HEK293T (cell line): Measurements from ENCODE around the gene RNF214.

Experiments used
- CTCF ChIA-PET: fragments of 350-600 bp; formaldehyde crosslinking; extraction: SDS; loops from one replicate; lab custom pipeline; 2021; ENCODE audit warnings: antibody characterized with exemption, inconsistent platforms; lab: Yijun Ruan, JAX
- POLR2A ChIA-PET: fragments of 350-600 bp; formaldehyde crosslinking; extraction: SDS; loops from one replicate; lab custom pipeline; 2020; ENCODE audit warnings: antibody characterized with exemption, inconsistent platforms; lab: Yijun Ruan, JAX
- DNase-seq: peaks from one replicate; pipeline ENCODE4 v3.0.0; 2012; ENCODE audit warnings: mixed read lengths; ENCODE audit errors: extremely low spot score
- ARNT ChIP-seq: fragments of 450-650 bp; IDR thresholded peaks from 2 replicates; pipeline ENCODE4 v1.6.1; 2017; ENCODE audit warnings: mild to moderate bottlenecking
- BHLHE40 ChIP-seq: fragments of 450-650 bp; IDR thresholded peaks from 2 replicates; pipeline ENCODE4 v1.6.1; 2016; ENCODE audit warnings: mild to moderate bottlenecking, moderate library complexity, borderline replicate concordance
- CTBP1 ChIP-seq: fragments of 450-650 bp; IDR thresholded peaks from 2 replicates; pipeline ENCODE4 v1.6.1; 2016; ENCODE audit warnings: borderline replicate concordance
- ELF4 ChIP-seq: fragments of 450-650 bp; IDR thresholded peaks from 2 replicates; pipeline ENCODE4 v1.6.1; 2017; ENCODE audit warnings: antibody characterized with exemption
- FOXA1 ChIP-seq: fragments of 450-650 bp; IDR thresholded peaks from 2 replicates; pipeline ENCODE4 v1.6.1; 2016; ENCODE audit warnings: mild to moderate bottlenecking
- FOXK2 ChIP-seq: fragments of 450-650 bp; IDR thresholded peaks from 2 replicates; pipeline ENCODE4 v1.6.1; 2016; ENCODE audit warnings: mild to moderate bottlenecking
- FOXM1 ChIP-seq: fragments of 450-650 bp; IDR thresholded peaks from 2 replicates; pipeline ENCODE4 v1.6.1; 2017; ENCODE audit warnings: mild to moderate bottlenecking, borderline replicate concordance
- HDGF ChIP-seq: fragments of 450-650 bp; IDR thresholded peaks from 2 replicates; pipeline ENCODE4 v1.6.1; 2017; ENCODE audit warnings: antibody characterized with exemption, borderline replicate concordance
- L3MBTL2 ChIP-seq: fragments of 450-650 bp; conservative IDR thresholded peaks from 2 replicates; pipeline ENCODE4 v1.6.1; 2016; ENCODE audit warnings: mild to moderate bottlenecking
- LEF1 ChIP-seq: fragments of 450-650 bp; IDR thresholded peaks from 2 replicates; pipeline ENCODE4 v1.6.1; 2017; ENCODE audit warnings: mild to moderate bottlenecking, borderline replicate concordance
- NFRKB ChIP-seq: fragments of 450-650 bp; IDR thresholded peaks from 2 replicates; pipeline ENCODE4 v1.6.1; 2016; ENCODE audit warnings: mild to moderate bottlenecking, moderate library complexity
- SP1 ChIP-seq: fragments of 450-650 bp; IDR thresholded peaks from 2 replicates; pipeline ENCODE4 v1.6.1; 2017
- SUZ12 ChIP-seq: fragments of 450-650 bp; IDR thresholded peaks from 2 replicates; pipeline ENCODE4 v1.6.1; 2016; ENCODE audit warnings: mild to moderate bottlenecking
- TARDBP ChIP-seq: fragments of 450-650 bp; IDR thresholded peaks from 2 replicates; pipeline ENCODE4 v1.6.1; 2016
- ZNF384 ChIP-seq: fragments of 450-650 bp; IDR thresholded peaks from 2 replicates; pipeline ENCODE4 v1.6.1; 2016
- TF ChIP-seq, protein P1 (sequence below): fragments of 450-650 bp; IDR thresholded peaks from 2 replicates; pipeline ENCODE4 v1.6.1; 2016

The RNF214 gene

DNA sequence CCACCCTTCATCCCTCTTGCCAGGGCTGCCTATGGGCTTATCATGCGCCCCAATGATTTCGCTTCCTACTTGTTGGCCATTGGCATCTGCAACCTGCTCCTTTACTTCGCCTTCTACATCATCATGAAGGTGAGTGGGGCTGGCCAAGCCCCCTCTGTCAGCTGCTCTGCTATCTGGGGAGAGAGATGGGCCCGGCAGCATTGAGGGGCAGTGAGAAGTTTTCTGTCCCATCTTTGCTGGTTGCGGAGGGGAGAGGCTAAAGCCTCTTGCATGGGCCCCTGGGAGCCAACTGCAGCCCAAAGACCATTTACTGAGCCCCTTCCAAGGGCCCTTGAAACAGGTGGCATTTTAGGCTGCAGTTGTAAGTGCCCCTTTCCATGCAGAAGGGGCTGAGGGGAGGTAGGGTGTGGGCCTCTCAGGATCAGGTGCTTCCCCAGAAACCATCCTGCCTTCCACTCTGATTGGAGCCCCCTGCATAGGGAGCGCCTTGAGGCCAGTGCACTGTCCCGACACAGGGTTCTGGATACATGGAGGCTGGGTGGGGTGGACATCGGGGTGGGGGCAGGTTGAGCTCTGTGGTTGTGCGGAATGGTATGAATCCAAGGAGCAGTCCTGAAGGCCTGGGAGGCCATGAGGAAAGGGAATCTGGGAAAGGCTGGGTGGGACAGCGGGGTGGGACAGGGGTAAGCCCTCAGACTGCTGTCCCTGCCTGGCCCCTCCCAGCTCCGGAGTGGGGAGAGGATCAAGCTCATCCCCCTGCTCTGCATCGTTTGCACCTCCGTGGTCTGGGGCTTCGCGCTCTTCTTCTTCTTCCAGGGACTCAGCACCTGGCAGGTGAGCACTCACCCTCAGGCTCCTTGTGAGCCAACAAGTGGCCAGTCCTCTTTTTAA lies 39.1 kb upstream of the RNF214 start:
- ChIA-PET POLR2A (no interaction called here), CTCF (interaction anchor here (1.5 kb wide), 1 partner anchor 358 kb away, joined by 3 read pairs; no protein-coding TSS in a partner anchor)
- TF ChIP-seq ELF4 (no peak), FOXA1 (no peak), ZNF384 (no peak), HDGF (no peak), BHLHE40 (no peak), ARNT (no peak), TARDBP (no peak), CTBP1 (no peak), SP1 (no peak), LEF1 (no peak), FOXK2 (no peak)
- TF ChIP-seq, protein P1, sequence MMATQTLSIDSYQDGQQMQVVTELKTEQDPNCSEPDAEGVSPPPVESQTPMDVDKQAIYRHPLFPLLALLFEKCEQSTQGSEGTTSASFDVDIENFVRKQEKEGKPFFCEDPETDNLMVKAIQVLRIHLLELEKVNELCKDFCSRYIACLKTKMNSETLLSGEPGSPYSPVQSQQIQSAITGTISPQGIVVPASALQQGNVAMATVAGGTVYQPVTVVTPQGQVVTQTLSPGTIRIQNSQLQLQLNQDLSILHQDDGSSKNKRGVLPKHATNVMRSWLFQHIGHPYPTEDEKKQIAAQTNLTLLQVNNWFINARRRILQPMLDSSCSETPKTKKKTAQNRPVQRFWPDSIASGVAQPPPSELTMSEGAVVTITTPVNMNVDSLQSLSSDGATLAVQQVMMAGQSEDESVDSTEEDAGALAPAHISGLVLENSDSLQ, result no peak
- DNase-seq, result no peak

DNA sequence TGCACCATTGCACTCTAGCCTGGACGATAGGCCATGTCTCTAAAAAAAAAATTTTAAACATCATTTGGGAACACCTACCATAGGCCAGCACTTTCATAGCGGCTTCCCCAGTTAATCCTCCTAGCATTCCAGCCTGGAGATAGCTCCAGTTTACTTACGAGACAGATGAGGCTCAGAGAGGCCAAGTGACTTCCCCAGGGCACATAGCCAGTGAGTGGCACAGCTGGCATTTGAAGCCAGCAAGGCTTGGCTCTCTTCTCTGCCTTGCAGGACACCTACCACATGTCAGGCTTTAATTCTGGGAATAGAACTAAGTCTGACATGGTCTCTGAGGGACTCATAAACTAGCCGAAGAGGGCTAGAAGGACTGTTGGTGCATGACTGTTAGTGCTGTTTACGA lies 38.2 kb upstream of the RNF214 start:
- CTCF ChIA-PET, result interaction anchor here (0.5 to 1.5 kb wide), 2 partner anchors 359 to 1662 kb away, joined by 3 read pairs; no protein-coding TSS in a partner anchor
- DNase-seq, result no peak
- POLR2A ChIA-PET, result interaction anchor here (1.0 kb wide), 1 partner anchor 8 kb away, joined by 3 read pairs; no protein-coding TSS in a partner anchor
- TF ChIP-seq ZNF384 (no peak), L3MBTL2 (no peak), CTBP1 (no peak), SP1 (no peak), NFRKB (no peak), SUZ12 (no peak), FOXM1 (no peak), HDGF (no peak)

DNA sequence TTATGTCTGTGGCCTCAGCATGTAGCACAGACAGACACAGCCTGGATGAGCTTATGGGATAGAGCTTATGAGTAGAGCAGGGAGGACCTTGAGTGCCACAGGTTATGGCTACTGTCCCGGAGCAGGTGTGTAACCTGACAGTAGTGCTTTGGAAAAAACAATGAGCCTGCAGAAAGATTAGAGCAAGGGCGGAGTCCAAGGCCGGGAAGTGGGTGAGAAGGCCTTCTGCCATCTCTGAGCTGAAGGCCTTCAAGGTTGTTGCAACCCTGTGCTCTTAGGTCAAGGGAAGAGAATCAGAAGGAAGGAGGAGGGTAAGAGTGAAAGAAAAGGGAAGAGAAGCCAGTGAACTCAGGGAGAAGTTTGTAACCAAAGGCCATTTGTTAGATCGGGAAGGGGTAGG lies 37.2 kb upstream of the RNF214 start:
- TF ChIP-seq SUZ12 (no peak), SP1 (no peak), FOXM1 (no peak), NFRKB (no peak), L3MBTL2 (no peak), ZNF384 (no peak), ARNT (no peak), ELF4 (no peak)
- TF ChIP-seq, protein P1, result no peak
- DNase-seq, result no peak
- POLR2A ChIA-PET, result interaction anchor here (1.0 to 1.1 kb wide), 2 partner anchors 9 to 14 kb away, joined by 3 read pairs; no protein-coding TSS in a partner anchor
- CTCF ChIA-PET, result interaction anchor here (1.1 to 1.5 kb wide), 2 partner anchors 32 to 360 kb away, joined by 3 to 5 read pairs; no protein-coding TSS in a partner anchor

DNA sequence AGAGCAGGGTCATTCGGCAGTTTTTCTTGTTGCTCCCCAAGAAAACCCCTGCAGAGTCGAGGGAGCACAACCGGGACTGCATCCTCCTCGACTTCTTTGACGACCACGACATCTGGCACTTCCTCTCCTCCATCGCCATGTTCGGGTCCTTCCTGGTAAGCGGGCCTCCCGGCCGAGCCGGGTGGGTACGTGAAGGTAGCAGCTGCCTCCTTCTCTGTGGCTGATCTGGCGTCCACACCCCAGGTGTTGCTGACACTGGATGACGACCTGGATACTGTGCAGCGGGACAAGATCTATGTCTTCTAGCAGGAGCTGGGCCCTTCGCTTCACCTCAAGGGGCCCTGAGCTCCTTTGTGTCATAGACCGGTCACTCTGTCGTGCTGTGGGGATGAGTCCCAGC lies 36.7 kb upstream of the RNF214 start:
- CTCF ChIA-PET, result interaction anchor here (1.1 to 1.2 kb wide), 2 partner anchors 31 to 36 kb away, joined by 4 to 5 read pairs; partner anchors contain the start of gene PCSK7
- POLR2A ChIA-PET, result interaction anchor here (1.1 kb wide), 1 partner anchor 15 kb away, joined by 3 read pairs; no protein-coding TSS in a partner anchor
- TF ChIP-seq, protein P1, result no peak
- TF ChIP-seq L3MBTL2 (no peak), FOXM1 (no peak), ARNT (no peak), ELF4 (no peak), BHLHE40 (no peak), TARDBP (no peak), ZNF384 (no peak), HDGF (no peak), SUZ12 (no peak), CTBP1 (no peak), LEF1 (no peak), NFRKB (no peak)
- no peak for DNase-seq

DNA sequence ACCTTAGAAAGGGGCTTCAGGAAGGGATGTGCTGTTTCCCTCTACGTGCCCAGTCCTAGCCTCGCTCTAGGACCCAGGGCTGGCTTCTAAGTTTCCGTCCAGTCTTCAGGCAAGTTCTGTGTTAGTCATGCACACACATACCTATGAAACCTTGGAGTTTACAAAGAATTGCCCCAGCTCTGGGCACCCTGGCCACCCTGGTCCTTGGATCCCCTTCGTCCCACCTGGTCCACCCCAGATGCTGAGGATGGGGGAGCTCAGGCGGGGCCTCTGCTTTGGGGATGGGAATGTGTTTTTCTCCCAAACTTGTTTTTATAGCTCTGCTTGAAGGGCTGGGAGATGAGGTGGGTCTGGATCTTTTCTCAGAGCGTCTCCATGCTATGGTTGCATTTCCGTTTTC lies 35.5 kb upstream of the RNF214 start:
- no peak for DNase-seq
- POLR2A ChIA-PET, result no interaction called here
- TF ChIP-seq SUZ12 (no peak), ELF4 (no peak), FOXA1 (no peak), NFRKB (no peak), ARNT (no peak), ZNF384 (no peak), L3MBTL2 (no peak), FOXK2 (no peak), HDGF (no peak), BHLHE40 (no peak), CTBP1 (no peak), TARDBP (no peak), LEF1 (no peak)
- CTCF ChIA-PET, result interaction anchor here (0.5 kb wide), 1 partner anchor 39 kb away, joined by 3 read pairs; no protein-coding TSS in a partner anchor
